IPS-18a (cell line): ENCODE results near the gene VTA1.
"Not testable (repeated sequence)": the region's sequence is repeated elsewhere in the genome, so short reads cannot be mapped to it uniquely, and the experiment has no call there.

Source experiments
- H3K27ac ChIP-seq: one replicate; pipeline ENCODE4 v1.5.1; 2013; ENCODE audit warnings: low read length
- H3K27me3 ChIP-seq: one replicate; pipeline ENCODE4 v1.6.1; 2013; ENCODE audit warnings: mild to moderate bottlenecking, low read length; ENCODE audit not compliant: control insufficient read depth, insufficient read depth
- H3K36me3 ChIP-seq: one replicate; pipeline ENCODE4 v1.6.1; 2013; ENCODE audit warnings: low read depth, low read length; ENCODE audit not compliant: control insufficient read depth
- H3K4me1 ChIP-seq: one replicate; pipeline ENCODE4 v1.6.1; 2013; ENCODE audit warnings: low read depth, low read length; ENCODE audit not compliant: control insufficient read depth
- H3K4me3 ChIP-seq: one replicate; pipeline ENCODE4 v1.5.1; 2013; ENCODE audit warnings: low read length
- H3K9ac ChIP-seq: one replicate; pipeline ENCODE4 v1.6.1; 2013; ENCODE audit warnings: mild to moderate bottlenecking, low read length, moderate library complexity
- H3K9me3 ChIP-seq: one replicate; pipeline ENCODE4 v1.6.1; 2013; ENCODE audit warnings: low read depth, low read length; ENCODE audit not compliant: control insufficient read depth

VTA1 gene

GRCh38 chr6:142146828-142147662 is at the start of gene VTA1, which contains the start of gene NMBR:
Gene VTA1, plus strand, starts transcription at chr6:142147263. Its CDS starts 25 bp downstream, at chr6:142147288.
Gene NMBR, minus strand, starts transcription at chr6:142147122. Its CDS starts 58,464 bp downstream, at chr6:142088658.
- Histone ChIP-seq H3K9ac (peak within 1 kb of the TSS; percentile 78), H3K27me3 (no peaks in the 10 kb centered on the region), H3K27ac (no peak within 1 kb of the TSS), H3K4me3 (peak within 1 kb of the TSS; percentile 97), H3K36me3 (no peaks in the 10 kb centered on the region), H3K4me1 (peaks cover 23% of the 10 kb centered on the region), H3K9me3 (no peaks in the 10 kb centered on the region)

GRCh38 chr6:142104820-142105219 is 42.2 kb upstream of the VTA1 start:
- H3K4me1 ChIP-seq, H3K27ac ChIP-seq, H3K27me3 ChIP-seq, H3K9ac ChIP-seq, H3K9me3 ChIP-seq, H3K36me3 ChIP-seq, H3K4me3 ChIP-seq: not testable (repeated sequence)

GRCh38 chr6:142110820-142111219 is 36.2 kb upstream of the VTA1 start:
- not testable (repeated sequence) for H3K36me3 ChIP-seq, H3K27me3 ChIP-seq, H3K27ac ChIP-seq, H3K4me3 ChIP-seq, H3K4me1 ChIP-seq, H3K9ac ChIP-seq, H3K9me3 ChIP-seq

- Histone ChIP-seq H3K4me3 (no peak overlapping the region), H3K9me3 (no peaks in the 10 kb centered on the region), H3K36me3 (no peaks in the 10 kb centered on the region), H3K4me1 (peaks cover 3% of the 10 kb centered on the region), H3K27me3 (no peaks in the 10 kb centered on the region), H3K27ac (no peak overlapping the region), H3K9ac (no peak overlapping the region)
Measured at GRCh38 chr6:142112451-142113061, 34.5 kb upstream of the VTA1 start.

- H3K36me3 ChIP-seq = no peaks in the 10 kb centered on the region
- peaks cover under 1% of the 10 kb centered on the region for H3K4me1 ChIP-seq
- H3K27ac ChIP-seq = no peak overlapping the region
- no peaks in the 10 kb centered on the region for H3K9me3 ChIP-seq
- no peaks in the 10 kb centered on the region for H3K27me3 ChIP-seq
- H3K4me3 ChIP-seq = no peak overlapping the region
- H3K9ac ChIP-seq = no peak overlapping the region
Measured at GRCh38 chr6:142117366-142117765, 29.7 kb upstream of the VTA1 start.

GRCh38 chr6:142118328-142118727 is 28.7 kb upstream of the VTA1 start:
- Histone ChIP-seq H3K4me3 (no peak overlapping the region), H3K9ac (no peak overlapping the region), H3K36me3 (no peaks in the 10 kb centered on the region), H3K27me3 (no peaks in the 10 kb centered on the region), H3K9me3 (no peaks in the 10 kb centered on the region), H3K27ac (no peak overlapping the region), H3K4me1 (no peaks in the 10 kb centered on the region)

GRCh38 chr6:142118925-142119324 is 28.1 kb upstream of the VTA1 start:
- H3K4me3 ChIP-seq = no peak overlapping the region

GRCh38 chr6:142121342-142121741 is 25.7 kb upstream of the VTA1 start:
- no peaks in the 10 kb centered on the region for H3K27me3 ChIP-seq
- no peaks in the 10 kb centered on the region for H3K4me1 ChIP-seq
- no peak overlapping the region for H3K4me3 ChIP-seq
- H3K27ac ChIP-seq = no peak overlapping the region
- no peaks in the 10 kb centered on the region for H3K36me3 ChIP-seq
- no peak overlapping the region for H3K9ac ChIP-seq
- no peaks in the 10 kb centered on the region for H3K9me3 ChIP-seq

More at GRCh38 chr6:142118925-142119324, 28.1 kb upstream of the VTA1 start:
- no peaks in the 10 kb centered on the region for H3K9me3 ChIP-seq
- no peak overlapping the region for H3K9ac ChIP-seq
- H3K27ac ChIP-seq = no peak overlapping the region
- H3K36me3 ChIP-seq = no peaks in the 10 kb centered on the region
- no peaks in the 10 kb centered on the region for H3K4me1 ChIP-seq
- no peaks in the 10 kb centered on the region for H3K27me3 ChIP-seq

GRCh38 chr6:142130814-142131213 is 16.2 kb upstream of the VTA1 start:
- no peaks in the 10 kb centered on the region for H3K36me3 ChIP-seq
- H3K9ac ChIP-seq = no peak overlapping the region
- no peaks in the 10 kb centered on the region for H3K4me1 ChIP-seq
- H3K27ac ChIP-seq = no peak overlapping the region
- no peaks in the 10 kb centered on the region for H3K27me3 ChIP-seq
- H3K9me3 ChIP-seq = no peaks in the 10 kb centered on the region
- no peak overlapping the region for H3K4me3 ChIP-seq

GRCh38 chr6:142132625-142133024 is 14.4 kb upstream of the VTA1 start, which contains the start of gene GJE1:
Gene GJE1, plus strand, starts transcription at chr6:142132925. Its CDS starts 234 bp downstream, at chr6:142133159.
- Histone ChIP-seq H3K9ac (no peak within 1 kb of the TSS), H3K4me1 (no peaks in the 10 kb centered on the region), H3K27ac (no peak within 1 kb of the TSS), H3K36me3 (no peaks in the 10 kb centered on the region), H3K9me3 (no peaks in the 10 kb centered on the region), H3K4me3 (no peak within 1 kb of the TSS), H3K27me3 (no peaks in the 10 kb centered on the region)

GRCh38 chr6:142138876-142139275 is 8.2 kb upstream of the VTA1 start:
- Histone ChIP-seq H3K27ac (no peak overlapping the region), H3K36me3 (no peaks in the 10 kb centered on the region), H3K27me3 (no peaks in the 10 kb centered on the region), H3K4me3 (no peak overlapping the region), H3K4me1 (no peaks in the 10 kb centered on the region), H3K9ac (no peak overlapping the region), H3K9me3 (no peaks in the 10 kb centered on the region)

GRCh38 chr6:142141531-142141930 is 5.5 kb upstream of the VTA1 start:
- H3K9ac ChIP-seq, H3K27ac ChIP-seq, H3K9me3 ChIP-seq, H3K4me3 ChIP-seq, H3K4me1 ChIP-seq, H3K36me3 ChIP-seq, H3K27me3 ChIP-seq: not testable (repeated sequence)
